ENCODE results near the gene PRDM15.

The PRDM15 gene

GRCh38 chr21:41827951-41828883 lies 50.9 kb downstream of the PRDM15 start:
- no peak overlapping the region for H3K4me3 ChIP-seq (ENCODE audit: low read length)
- H3K9ac ChIP-seq (ENCODE audit: low read length), result no peak overlapping the region
- no peaks in the 10 kb centered on the region for H3K9me3 ChIP-seq (ENCODE audit: control insufficient read depth, low read length)
- no peaks in the 10 kb centered on the region for H3K4me1 ChIP-seq (ENCODE audit: control insufficient read depth, insufficient read depth, low read length)
- peaks cover 34% of the 10 kb centered on the region for H3K36me3 ChIP-seq (ENCODE audit: control insufficient read depth, insufficient read depth, low read length, severe bottlenecking)
- DNase-seq (ENCODE audit: low read depth), result no peak
- H3K27me3 ChIP-seq (replicated peaks; ENCODE audit: control insufficient read depth, insufficient read depth, low read length), result no peaks in the 10 kb centered on the region

DNA sequence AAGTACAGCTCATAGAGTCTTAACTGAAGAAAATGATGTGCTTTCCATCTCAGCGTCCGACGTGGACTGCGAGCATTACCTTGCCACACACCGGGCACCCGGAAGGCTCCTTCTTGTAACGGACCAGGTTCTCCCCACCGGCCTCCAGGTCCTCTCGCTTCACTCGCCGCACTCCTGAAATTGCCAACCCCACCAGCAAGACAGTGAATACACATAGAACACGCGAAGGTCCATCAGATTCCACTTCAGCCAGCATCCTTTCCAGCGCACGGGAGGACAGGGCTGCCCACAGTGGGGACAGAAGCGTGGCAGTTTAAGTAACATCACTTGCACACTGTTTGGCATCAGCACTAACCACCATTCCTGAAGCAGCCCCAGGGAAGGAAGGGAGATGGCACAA lies 53.3 kb downstream of the PRDM15 start:
- Histone ChIP-seq H3K36me3 (ENCODE audit: control insufficient read depth, insufficient read depth, low read length, severe bottlenecking) (peaks cover 31% of the 10 kb centered on the region), H3K9ac (ENCODE audit: low read length) (no peak overlapping the region), H3K4me1 (ENCODE audit: control insufficient read depth, insufficient read depth, low read length) (no peaks in the 10 kb centered on the region), H3K27me3 (replicated peaks; ENCODE audit: control insufficient read depth, insufficient read depth, low read length) (no peaks in the 10 kb centered on the region), H3K9me3 (ENCODE audit: control insufficient read depth, low read length) (no peaks in the 10 kb centered on the region), H3K4me3 (ENCODE audit: low read length) (no peak overlapping the region)
- DNase-seq (ENCODE audit: low read depth), result no peak

DNA sequence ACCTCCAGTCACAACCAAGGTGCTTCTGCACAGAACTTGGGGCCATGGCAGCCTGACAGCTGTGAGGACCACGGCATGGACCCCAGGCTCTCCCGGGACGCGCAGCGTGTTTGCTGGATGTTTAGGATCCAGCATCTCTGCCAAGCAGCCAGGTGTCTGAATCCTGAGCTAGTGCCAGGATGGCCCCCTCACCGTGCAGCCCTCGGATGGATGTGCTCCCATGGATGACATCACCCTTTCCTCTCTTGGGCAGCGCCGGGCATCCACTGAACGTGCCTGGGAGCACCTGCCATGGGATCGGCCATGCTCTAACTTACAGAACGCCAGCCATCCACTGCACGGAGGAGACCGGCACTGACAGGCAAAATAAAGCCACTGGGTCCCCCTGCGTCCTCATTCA lies 53.9 kb downstream of the PRDM15 start:
- peaks cover 31% of the 10 kb centered on the region for H3K36me3 ChIP-seq (ENCODE audit: control insufficient read depth, insufficient read depth, low read length, severe bottlenecking)
- DNase-seq (ENCODE audit: low read depth), result no peak

GRCh38 chr21:41824466-41825207 lies 54.5 kb downstream of the PRDM15 start:
- Histone ChIP-seq H3K36me3 (ENCODE audit: control insufficient read depth, insufficient read depth, low read length, severe bottlenecking) (peaks cover 31% of the 10 kb centered on the region), H3K27me3 (replicated peaks; ENCODE audit: control insufficient read depth, insufficient read depth, low read length) (no peaks in the 10 kb centered on the region), H3K4me1 (ENCODE audit: control insufficient read depth, insufficient read depth, low read length) (no peaks in the 10 kb centered on the region), H3K9me3 (ENCODE audit: control insufficient read depth, low read length) (no peaks in the 10 kb centered on the region), H3K9ac (ENCODE audit: low read length) (no peak overlapping the region), H3K4me3 (ENCODE audit: low read length) (no peak overlapping the region)
- DNase-seq (ENCODE audit: low read depth), result no peak

More for the DNA sequence above, 53.9 kb downstream of the PRDM15 start:
- no peak overlapping the region for H3K9ac ChIP-seq (ENCODE audit: low read length)
- H3K4me1 ChIP-seq (ENCODE audit: control insufficient read depth, insufficient read depth, low read length), result no peaks in the 10 kb centered on the region
- no peaks in the 10 kb centered on the region for H3K9me3 ChIP-seq (ENCODE audit: control insufficient read depth, low read length)
- H3K27me3 ChIP-seq (replicated peaks; ENCODE audit: control insufficient read depth, insufficient read depth, low read length), result no peaks in the 10 kb centered on the region
- H3K4me3 ChIP-seq (ENCODE audit: low read length), result no peak overlapping the region

GRCh38 chr21:41823906-41824305 lies 55.2 kb downstream of the PRDM15 start:
- no peak for DNase-seq (ENCODE audit: low read depth)
- Histone ChIP-seq H3K27me3 (replicated peaks; ENCODE audit: control insufficient read depth, insufficient read depth, low read length) (no peaks in the 10 kb centered on the region), H3K9me3 (ENCODE audit: control insufficient read depth, low read length) (no peaks in the 10 kb centered on the region), H3K9ac (ENCODE audit: low read length) (no peak overlapping the region), H3K36me3 (ENCODE audit: control insufficient read depth, insufficient read depth, low read length, severe bottlenecking) (peaks cover 31% of the 10 kb centered on the region), H3K4me3 (ENCODE audit: low read length) (no peak overlapping the region), H3K4me1 (ENCODE audit: control insufficient read depth, insufficient read depth, low read length) (no peaks in the 10 kb centered on the region)

DNA sequence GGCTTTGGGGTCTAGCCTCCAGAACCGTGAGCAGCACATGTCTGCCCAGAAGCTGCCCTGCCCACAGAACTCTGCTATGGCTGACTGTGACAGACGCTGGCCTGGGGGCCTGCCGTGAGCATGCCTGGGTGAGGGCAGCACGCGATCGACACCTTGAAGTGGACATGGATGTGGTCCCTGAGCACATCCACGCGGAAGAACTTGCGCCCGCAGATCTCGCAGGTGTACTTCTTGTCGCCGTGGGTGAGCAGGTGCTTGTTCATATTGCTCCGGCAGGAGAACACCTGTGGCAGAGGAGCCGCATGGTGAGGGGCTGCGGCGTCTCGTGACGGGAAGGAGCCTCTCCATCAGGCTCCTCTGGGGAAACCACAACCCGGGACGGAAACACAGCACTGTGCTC lies 56.0 kb downstream of the PRDM15 start:
- no peak for DNase-seq (ENCODE audit: low read depth)
- Histone ChIP-seq H3K9me3 (ENCODE audit: control insufficient read depth, low read length) (no peaks in the 10 kb centered on the region), H3K9ac (ENCODE audit: low read length) (no peak overlapping the region), H3K27me3 (replicated peaks; ENCODE audit: control insufficient read depth, insufficient read depth, low read length) (no peaks in the 10 kb centered on the region), H3K36me3 (ENCODE audit: control insufficient read depth, insufficient read depth, low read length, severe bottlenecking) (peaks cover 30% of the 10 kb centered on the region), H3K4me3 (ENCODE audit: low read length) (no peak overlapping the region), H3K4me1 (ENCODE audit: control insufficient read depth, insufficient read depth, low read length) (no peaks in the 10 kb centered on the region)

DNA sequence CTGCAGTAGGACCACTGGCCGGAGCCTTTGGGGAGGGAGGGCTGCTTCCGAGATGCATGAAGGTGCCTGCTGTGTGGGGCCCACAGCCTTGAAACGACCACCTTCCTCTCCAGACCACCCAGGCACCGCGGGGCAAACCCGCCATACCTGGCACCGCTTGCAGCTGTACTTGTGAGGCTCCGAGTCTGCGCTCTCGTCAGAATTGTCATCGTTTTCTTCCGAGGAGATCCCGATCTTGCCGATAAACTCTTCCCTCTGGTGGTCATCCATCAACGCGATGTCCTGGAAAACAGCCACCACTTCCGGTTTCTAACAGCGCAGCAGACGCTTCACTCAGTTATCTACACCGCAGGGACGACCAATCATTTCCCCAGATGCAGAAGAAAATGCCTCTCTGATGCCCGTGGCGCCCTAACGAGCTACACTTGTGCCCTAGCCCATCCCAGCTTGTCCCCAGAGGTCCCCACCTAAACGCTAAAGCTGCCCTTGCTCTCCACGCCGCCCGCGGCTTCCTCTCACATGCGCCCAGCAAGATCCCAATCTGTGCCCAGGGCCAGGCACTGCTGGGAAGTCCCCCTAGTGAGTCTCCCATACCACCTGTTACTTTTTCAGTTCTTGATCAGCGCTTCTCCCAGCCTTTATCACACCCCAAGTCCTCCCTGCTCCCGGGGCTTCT lies 57.2 kb downstream of the PRDM15 start:
- H3K9ac ChIP-seq (ENCODE audit: low read length), result no peak overlapping the region
- peaks cover 7% of the 10 kb centered on the region for H3K4me1 ChIP-seq (ENCODE audit: control insufficient read depth, insufficient read depth, low read length)
- no peak for DNase-seq (ENCODE audit: low read depth)
- no peak overlapping the region for H3K4me3 ChIP-seq (ENCODE audit: low read length)
- H3K9me3 ChIP-seq (ENCODE audit: control insufficient read depth, low read length), result no peaks in the 10 kb centered on the region
- peaks cover 26% of the 10 kb centered on the region for H3K36me3 ChIP-seq (ENCODE audit: control insufficient read depth, insufficient read depth, low read length, severe bottlenecking)
- no peaks in the 10 kb centered on the region for H3K27me3 ChIP-seq (replicated peaks; ENCODE audit: control insufficient read depth, insufficient read depth, low read length)

GRCh38 chr21:41821081-41821755 lies 57.9 kb downstream of the PRDM15 start:
- H3K4me3 ChIP-seq (ENCODE audit: low read length), result no peak overlapping the region
- DNase-seq (ENCODE audit: low read depth), result no peak
- H3K36me3 ChIP-seq (ENCODE audit: control insufficient read depth, insufficient read depth, low read length, severe bottlenecking), result peaks cover 20% of the 10 kb centered on the region
- H3K9me3 ChIP-seq (ENCODE audit: control insufficient read depth, low read length), result no peaks in the 10 kb centered on the region
- no peaks in the 10 kb centered on the region for H3K27me3 ChIP-seq (replicated peaks; ENCODE audit: control insufficient read depth, insufficient read depth, low read length)
- no peak overlapping the region for H3K9ac ChIP-seq (ENCODE audit: low read length)
- H3K4me1 ChIP-seq (ENCODE audit: control insufficient read depth, insufficient read depth, low read length), result peaks cover 10% of the 10 kb centered on the region

GRCh38 chr21:41820384-41821080 lies 58.6 kb downstream of the PRDM15 start:
- H3K36me3 ChIP-seq (ENCODE audit: control insufficient read depth, insufficient read depth, low read length, severe bottlenecking), result peaks cover 15% of the 10 kb centered on the region
- H3K27me3 ChIP-seq (replicated peaks; ENCODE audit: control insufficient read depth, insufficient read depth, low read length), result no peaks in the 10 kb centered on the region
- H3K9me3 ChIP-seq (ENCODE audit: control insufficient read depth, low read length), result no peaks in the 10 kb centered on the region
- H3K4me1 ChIP-seq (ENCODE audit: control insufficient read depth, insufficient read depth, low read length), result peaks cover 10% of the 10 kb centered on the region
- H3K9ac ChIP-seq (ENCODE audit: low read length), result no peak overlapping the region
- H3K4me3 ChIP-seq (ENCODE audit: low read length), result no peak overlapping the region
- DNase-seq (ENCODE audit: low read depth), result no peak

GRCh38 chr21:41819856-41820281 lies 59.3 kb downstream of the PRDM15 start:
- Histone ChIP-seq H3K9me3 (ENCODE audit: control insufficient read depth, low read length) (no peaks in the 10 kb centered on the region), H3K4me3 (ENCODE audit: low read length) (no peak overlapping the region), H3K9ac (ENCODE audit: low read length) (no peak overlapping the region), H3K4me1 (ENCODE audit: control insufficient read depth, insufficient read depth, low read length) (peaks cover 10% of the 10 kb centered on the region), H3K27me3 (replicated peaks; ENCODE audit: control insufficient read depth, insufficient read depth, low read length) (no peaks in the 10 kb centered on the region), H3K36me3 (ENCODE audit: control insufficient read depth, insufficient read depth, low read length, severe bottlenecking) (peaks cover 15% of the 10 kb centered on the region)
- no peak for DNase-seq (ENCODE audit: low read depth)
